SK-N-MC (cell line): ENCODE data around the gene TFPT.

Experiments
- EZH2 ChIP-seq: fragments of 200-600 bp; sonication (generic); IDR thresholded peaks from one replicate; pipeline ENCODE4 v1.6.1; 2017; ENCODE audit warnings: antibody characterized with exemption
- POLR2AphosphoS5 ChIP-seq: IDR thresholded peaks from 2 replicates; pipeline ENCODE4 v1.6.1; 2012; ENCODE audit warnings: mild to moderate bottlenecking, low read depth, low read length, borderline replicate concordance

- no peak for TF ChIP-seq POLR2AphosphoS5
- TF ChIP-seq EZH2, result no peak
These were observed 933 bp downstream of the TFPT start for GRCh38 chr19:54114340-54115108.
